H9 (cell line): Measurements from ENCODE around the gene PCSK2. TPM values are rescaled to one million over a fixed set of nuclear protein-coding genes. Genes with fewer than 3 reads are reported as not detected.
A peak's percentile ranks its signal among the peaks of the same experiment; 100 is the strongest.

Experiments
- DNase-seq: peaks from one replicate; pipeline ENCODE4 v3.0.0-alpha.2; 2017
- H2AFZ ChIP-seq: one replicate; pipeline ENCODE4 v1.6.1; 2013; ENCODE audit warnings: mild to moderate bottlenecking, low read length, control low read depth, moderate library complexity
- H2AK5ac ChIP-seq: 2 replicates; pipeline ENCODE4 v1.6.1; 2013; ENCODE audit warnings: low read length, control low read depth, mixed read lengths; ENCODE audit not compliant: insufficient read length
- H2BK120ac ChIP-seq: one replicate; pipeline ENCODE4 v1.6.1; 2013; ENCODE audit warnings: low read depth, mild to moderate bottlenecking, low read length, control low read depth, inconsistent platforms; ENCODE audit not compliant: poor library complexity, severe bottlenecking
- H2BK12ac ChIP-seq: 2 replicates; pipeline ENCODE4 v1.6.1; 2013; ENCODE audit warnings: low read length, control low read depth, mixed read lengths, low read depth; ENCODE audit not compliant: insufficient read length
- H2BK15ac ChIP-seq: 2 replicates; pipeline ENCODE4 v1.6.1; 2013; ENCODE audit warnings: low read depth, low read length, control low read depth
- H2BK20ac ChIP-seq: one replicate; pipeline ENCODE4 v1.6.1; 2013; ENCODE audit warnings: low read depth, mild to moderate bottlenecking, low read length, control low read depth, inconsistent platforms; ENCODE audit not compliant: poor library complexity, severe bottlenecking
- H2BK5ac ChIP-seq: 2 replicates; pipeline ENCODE4 v1.6.1; 2013; ENCODE audit warnings: low read length, control low read depth, mixed read lengths; ENCODE audit not compliant: insufficient read length
- H3K14ac ChIP-seq: 2 replicates; pipeline ENCODE4 v1.6.1; 2013; ENCODE audit warnings: low read length, control low read depth; ENCODE audit not compliant: insufficient read depth
- H3K18ac ChIP-seq: 2 replicates; pipeline ENCODE4 v1.6.1; 2013; ENCODE audit warnings: low read depth, mild to moderate bottlenecking, mixed read lengths, low read length, control low read depth; ENCODE audit not compliant: insufficient read length
- H3K23ac ChIP-seq: 2 replicates; pipeline ENCODE4 v1.6.1; 2013; ENCODE audit warnings: low read length, control low read depth, mixed read lengths, low read depth; ENCODE audit not compliant: insufficient read length
- H3K23me2 ChIP-seq: 2 replicates; pipeline ENCODE4 v1.6.1; 2013; ENCODE audit warnings: low read depth, mild to moderate bottlenecking, mixed read lengths, low read length, control low read depth; ENCODE audit not compliant: insufficient read length, poor library complexity, severe bottlenecking
- H3K27ac ChIP-seq: 2 replicates; pipeline ENCODE4 v1.5.1; 2013; ENCODE audit warnings: low read length, control low read depth, mixed read lengths, low read depth; ENCODE audit not compliant: insufficient read length
- H3K27me3 ChIP-seq: 2 replicates; pipeline ENCODE4 v1.6.1; 2013; ENCODE audit warnings: low read length, control low read depth, inconsistent platforms; ENCODE audit not compliant: insufficient read depth
- H3K4ac ChIP-seq: 2 replicates; pipeline ENCODE4 v1.6.1; 2013; ENCODE audit warnings: low read depth, mild to moderate bottlenecking, control low read depth, inconsistent platforms, low read length, moderate library complexity
- H3K4me1 ChIP-seq: 2 replicates; pipeline ENCODE4 v1.6.1; 2013; ENCODE audit warnings: low read length, control low read depth, inconsistent platforms; ENCODE audit not compliant: insufficient read depth
- H3K4me2 ChIP-seq: 2 replicates; pipeline ENCODE4 v1.6.1; 2013; ENCODE audit warnings: low read length, control low read depth, mixed read lengths; ENCODE audit not compliant: insufficient read length, insufficient read depth
- H3K56ac ChIP-seq: 2 replicates; pipeline ENCODE4 v1.6.1; 2013; ENCODE audit warnings: low read depth, mild to moderate bottlenecking, mixed read lengths, low read length, control low read depth; ENCODE audit not compliant: insufficient read length
- H3K79me1 ChIP-seq: 2 replicates; pipeline ENCODE4 v1.6.1; 2013; ENCODE audit warnings: low read depth, mild to moderate bottlenecking, moderate library complexity, low read length, control low read depth, inconsistent platforms; ENCODE audit not compliant: insufficient read depth, poor library complexity, severe bottlenecking
- H3K79me2 ChIP-seq: 2 replicates; pipeline ENCODE4 v1.6.1; 2013; ENCODE audit warnings: low read length, control low read depth, inconsistent platforms; ENCODE audit not compliant: insufficient read depth
- H3K9ac ChIP-seq: 2 replicates; pipeline ENCODE4 v1.6.1; 2013; ENCODE audit warnings: low read length, control low read depth, mixed read lengths; ENCODE audit not compliant: insufficient read length; ENCODE audit errors: extremely low read depth
- H3K9me3 ChIP-seq: one replicate; pipeline ENCODE4 v1.6.1; 2013; ENCODE audit warnings: low read depth, low read length, inconsistent platforms; ENCODE audit not compliant: control insufficient read depth
- H3T11ph ChIP-seq: one replicate; pipeline ENCODE4 v1.6.1; 2013; ENCODE audit warnings: mild to moderate bottlenecking, low read length, control low read depth, inconsistent platforms
- H4K20me1 ChIP-seq: one replicate; pipeline ENCODE4 v1.6.1; 2013; ENCODE audit not compliant: control insufficient read depth, insufficient read length, insufficient read depth
- H4K5ac ChIP-seq: 2 replicates; pipeline ENCODE4 v1.6.1; 2013; ENCODE audit warnings: low read depth, mild to moderate bottlenecking, mixed read lengths, low read length, control low read depth; ENCODE audit not compliant: insufficient read length
- H4K8ac ChIP-seq: replicated peaks from 2 replicates; pipeline ENCODE4 v1.6.1; 2013; ENCODE audit warnings: low read length, control low read depth, mixed read lengths, low read depth; ENCODE audit not compliant: insufficient read length
- H4K91ac ChIP-seq: 2 replicates; pipeline ENCODE4 v1.6.1; 2013; ENCODE audit warnings: low read depth, mild to moderate bottlenecking, moderate library complexity, mixed read lengths, low read length, control low read depth; ENCODE audit not compliant: insufficient read length
- H3K27ac Mint-ChIP-seq, 3 experiments: 2 replicates in 2 of 3; 3 replicates in 1 of 3; pipeline ENCODE4 v1.8.0; 2020 to 2021; ENCODE audit warnings: mixed read lengths in 3 of 3, mild to moderate bottlenecking in 1 of 3, moderate library complexity in 1 of 3
- H3K27me3 Mint-ChIP-seq: 2 replicates; pipeline ENCODE4 v1.8.0; 2021; ENCODE audit warnings: low read depth, mild to moderate bottlenecking, moderate library complexity, mixed read lengths
- H3K36me3 Mint-ChIP-seq, 3 experiments: 2 replicates in 2 of 3; 3 replicates in 1 of 3; pipeline ENCODE4 v1.8.0; 2020 to 2021; ENCODE audit warnings: low read depth in 3 of 3, mixed read lengths in 3 of 3; ENCODE audit not compliant: insufficient read depth in 1 of 3
- H3K4me1 Mint-ChIP-seq, 2 experiments: 2 replicates each; pipeline ENCODE4 v1.8.0; 2020; ENCODE audit warnings: mixed read lengths in 2 of 2
- H3K4me3 Mint-ChIP-seq, 2 experiments: 2 replicates in 1 of 2; 3 replicates in 1 of 2; pipeline ENCODE4 v1.8.0; 2020 to 2021; ENCODE audit warnings: mild to moderate bottlenecking in 2 of 2, mixed read lengths in 2 of 2, moderate library complexity in 1 of 2
- H3K9me3 Mint-ChIP-seq, 2 experiments: 2 replicates in 1 of 2; 3 replicates in 1 of 2; pipeline ENCODE4 v1.8.0; 2020; ENCODE audit warnings: mild to moderate bottlenecking in 2 of 2, mixed read lengths in 2 of 2, moderate library complexity in 1 of 2
- CTCF ChIP-seq: fragments of 200-600 bp; sonication (generic); conservative IDR thresholded peaks from 3 replicates; pipeline ENCODE4 v1.8.0; 2021; ENCODE audit warnings: antibody characterized with exemption, mild to moderate bottlenecking
- WGBS: extraction: QIAGEN DNeasy Blood & Tissue Kit; methylation state at CpG from one replicate; pipeline ENCODE4 v1.1.7; 2013; ENCODE audit warnings: missing lambda C conversion rate, low lambda C conversion rate, mixed read lengths; ENCODE audit not compliant: insufficient read length; ENCODE audit errors: extremely low coverage; 5-methylcytosine and 5-hydroxymethylcytosine counted together
- total RNA-seq: library from RNA; stranded (reverse); gene quantifications from 2 replicates; pipeline ENCODE4 v1.2.1, GENCODE V29; 2021

The PCSK2 gene
- total RNA-seq, 1 experiment from 2014 or later, result 2.8 TPM

DNA sequence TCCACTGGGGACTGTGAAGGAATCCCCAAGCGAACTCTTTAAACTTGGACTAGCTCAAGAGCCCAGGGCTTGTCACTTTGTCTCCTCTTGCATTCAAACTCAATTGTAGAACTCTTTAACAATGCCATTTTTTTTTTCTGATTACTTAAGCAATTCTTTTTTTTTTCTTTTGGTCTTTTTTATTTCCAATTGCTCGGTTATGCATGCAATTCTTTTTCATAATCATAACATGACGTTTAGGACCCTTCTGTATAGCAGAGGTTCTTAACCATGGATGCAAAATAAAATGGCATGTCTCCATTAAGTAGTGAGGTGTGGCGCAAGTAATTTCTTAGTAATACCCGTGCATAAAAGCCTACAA is 304.8 kb downstream of the PCSK2 start:
- Histone ChIP-seq H2AK5ac (no peak overlapping the region), H3K23ac (no peak overlapping the region), H4K91ac (no peak overlapping the region), H2BK12ac (no peak overlapping the region), H2BK15ac (no peak overlapping the region), H3K79me2 (no peaks in the 10 kb centered on the region), H2AFZ (no peak overlapping the region), H3K9ac (peak overlapping the region; percentile 62), H2BK5ac (no peak overlapping the region), H3K4me1 (peaks cover 5% of the 10 kb centered on the region; the same call in 1 of the 2 replicates), H3T11ph (no peak overlapping the region), H4K20me1 (no peaks in the 10 kb centered on the region), H2BK20ac (no peak overlapping the region), H2BK120ac (no peak overlapping the region), H3K4me2 (peak overlapping the region; percentile 52), H4K8ac (no peak overlapping the region), H3K23me2 (no peaks in the 10 kb centered on the region), H4K5ac (no peak overlapping the region), H3K4ac (no peak overlapping the region), H3K18ac (no peak overlapping the region), H3K9me3 (no peaks in the 10 kb centered on the region), H3K14ac (peak overlapping the region; percentile 74; the same call in 1 of the 2 replicates), H3K27me3 (no peaks in the 10 kb centered on the region), H3K56ac (no peak overlapping the region), H3K27ac (no peak overlapping the region), H3K79me1 (no peaks in the 10 kb centered on the region)
- H3K4me3 Mint-ChIP-seq, result peak overlapping the region; percentile 74 to 93
- H3K27me3 Mint-ChIP-seq, result peaks cover 16% of the 10 kb centered on the region
- peaks cover 24 to 27% of the 10 kb centered on the region in 2 experiments for H3K4me1 Mint-ChIP-seq
- peaks cover 0 to 1% of the 10 kb centered on the region in 2 experiments; a peak in 3 of 5 replicates for H3K9me3 Mint-ChIP-seq
- peak overlapping the region; percentile 83 to 97 (median 92); a peak in 6 of 7 replicates for H3K27ac Mint-ChIP-seq
- WGBS, result no CpG with 5 or more reads among the region's 5 CpGs
- peaks cover 0 to under 1% (median 0%) of the 10 kb centered on the region in 3 experiments; a peak in 3 of 7 replicates for H3K36me3 Mint-ChIP-seq
- TF ChIP-seq CTCF, result no peak
- no peak for DNase-seq
